HepG2 (cell line): ENCODE measurements around the gene ATP2B2. TPM values are rescaled to one million over a fixed set of nuclear protein-coding genes. Genes with fewer than 3 reads are reported as not detected.

Experiments
- ATAC-seq: fragments of 200-7000 bp; cut with Tn5 transposase; 3 replicates; pipeline ENCODE4 v1.9.1; 2020; ENCODE audit warnings: mild to moderate bottlenecking, moderate library complexity
- BruUV-seq: library from RNA; stranded (reverse); fragments of 400-500 nt; replicated peaks from 2 replicates; lab custom pipeline; 2021; lab: Mats Ljungman, UMichigan
- CTCF ChIA-PET: fragments of 300-600 bp; formaldehyde crosslinking; extraction: SDS; loops from one replicate; lab custom pipeline; 2021; ENCODE audit warnings: low total read pairs, inconsistent platforms, low intra/inter-chr PET ratio; lab: Yijun Ruan, JAX
- POLR2A ChIA-PET: fragments of 350-600 bp; sonication (Branson Sonifier 250); formaldehyde crosslinking; loops from one replicate; lab custom pipeline; 2020; ENCODE audit warnings: antibody characterized with exemption, inconsistent platforms; lab: Yijun Ruan, JAX
- DNase-seq: peaks from one replicate; pipeline ENCODE4 v3.0.0-alpha.2; 2015; ENCODE audit warnings: low spot score
- FAIRE-seq: peaks from 3 replicates; lab custom pipeline; 2011; peaks lifted over from hg19 to GRCh38; lab: Jason Lieb, UNC
- H2AFZ ChIP-seq: one replicate; pipeline ENCODE4 v1.6.1; 2011; ENCODE audit warnings: low read length, inconsistent platforms
- H3K27ac ChIP-seq: fragments of 300-600 bp; 3 replicates; pipeline ENCODE4 v1.8.0; 2011; ENCODE audit warnings: mixed run types, mild to moderate bottlenecking, mixed read lengths, low read length, inconsistent platforms; ENCODE audit not compliant: insufficient read depth; ENCODE audit errors: extremely low read length
- H3K27me3 ChIP-seq, 2 experiments: fragments of 200-600 bp in 1 of 2; 2 replicates in 1 of 2; 3 replicates in 1 of 2; pipeline versions ENCODE4 v1.6.0 to v1.8.0; 2011; ENCODE audit warnings: low read length in 2 of 2, mild to moderate bottlenecking in 2 of 2, moderate library complexity in 2 of 2, inconsistent platforms in 1 of 2; ENCODE audit not compliant: insufficient read depth in 2 of 2, control insufficient read depth in 1 of 2
- H3K36me3 ChIP-seq, 2 experiments: fragments of 200-600 bp in 1 of 2; replicated peaks in 1 of 2; 2 replicates in 1 of 2; 3 replicates in 1 of 2; pipeline versions ENCODE4 v1.5.1 to v1.8.0; 2011; ENCODE audit warnings: low read length in 2 of 2, inconsistent platforms in 1 of 2; ENCODE audit not compliant: insufficient read depth in 2 of 2, control insufficient read depth in 1 of 2
- H3K4me1 ChIP-seq: 2 replicates; pipeline ENCODE4 v1.5.1; 2012; ENCODE audit warnings: low read length, inconsistent platforms; ENCODE audit not compliant: insufficient read depth
- H3K4me2 ChIP-seq: 2 replicates; pipeline ENCODE4 v1.6.0; 2011; ENCODE audit warnings: low read depth, low read length, inconsistent platforms
- H3K4me3 ChIP-seq, 3 experiments: fragments of 200-600 bp in 1 of 3; sonication (generic), shearing (Covaris generic) in 1 of 3; replicated peaks in 1 of 3; 2 replicates each; pipeline ENCODE4 v1.5.1; 2011 to 2016; ENCODE audit warnings: low read length in 3 of 3, inconsistent platforms in 2 of 3, low read depth in 2 of 3, mild to moderate bottlenecking in 2 of 3, control low read depth in 1 of 3, mixed read lengths in 1 of 3; ENCODE audit not compliant: insufficient read depth in 1 of 3
- H3K79me2 ChIP-seq: one replicate; pipeline ENCODE4 v1.6.1; 2011; ENCODE audit warnings: low read length, inconsistent platforms; ENCODE audit not compliant: insufficient read depth
- H3K9ac ChIP-seq: 2 replicates; pipeline ENCODE4 v1.6.0; 2011; ENCODE audit warnings: mild to moderate bottlenecking, low read depth, low read length, inconsistent platforms; ENCODE audit not compliant: insufficient read depth
- H3K9me3 ChIP-seq: 2 replicates; pipeline ENCODE4 v1.5.1; 2012; ENCODE audit warnings: mild to moderate bottlenecking, low read length
- H4K20me1 ChIP-seq: 2 replicates; pipeline ENCODE4 v1.6.0; 2011; ENCODE audit warnings: inconsistent platforms, mild to moderate bottlenecking, low read length, moderate library complexity; ENCODE audit not compliant: insufficient read depth
- BCLAF1 ChIP-seq: fragments of 450-650 bp; IDR thresholded peaks from 2 replicates; pipeline ENCODE4 v1.6.1; 2017; ENCODE audit warnings: mild to moderate bottlenecking
- ELF4 ChIP-seq: sonication (generic); formaldehyde crosslinking; IDR thresholded peaks from 2 replicates; pipeline ENCODE4 v1.5.0; 2020; ENCODE audit warnings: missing genetic modification reagents, mild to moderate bottlenecking, moderate library complexity, borderline replicate concordance
- ISX ChIP-seq: sonication (generic); formaldehyde crosslinking; conservative IDR thresholded peaks from 2 replicates; pipeline ENCODE4 v1.5.0; 2020; ENCODE audit warnings: missing genetic modification reagents
- LCORL ChIP-seq, 2 experiments: fragments of 450-650 bp in 1 of 2; sonication (generic) in 1 of 2; formaldehyde crosslinking in 1 of 2; IDR thresholded peaks; 2 replicates each; pipeline versions ENCODE4 v1.5.0 to v1.6.1; 2017 to 2020; ENCODE audit warnings: antibody characterized with exemption in 1 of 2, missing genetic modification reagents in 1 of 2
- MIER3 ChIP-seq: IDR thresholded peaks from 2 replicates; pipeline ENCODE4 v1.6.1; 2016; ENCODE audit warnings: missing compliant biosample characterization, borderline replicate concordance
- RAD51 ChIP-seq: fragments of 450-650 bp; IDR thresholded peaks from 2 replicates; pipeline ENCODE4 v1.6.1; 2016; ENCODE audit warnings: borderline replicate concordance
- SATB2 ChIP-seq: sonication (generic); formaldehyde crosslinking; IDR thresholded peaks from 2 replicates; pipeline ENCODE4 v1.5.0; 2020; ENCODE audit warnings: missing genetic modification reagents
- SMC3 ChIP-seq: IDR thresholded peaks from 2 replicates; pipeline ENCODE4 v1.6.1; 2011; ENCODE audit warnings: low read length, improper control_type of control experiment
- SP5 ChIP-seq: IDR thresholded peaks from 2 replicates; pipeline ENCODE4 v1.6.1; 2016; ENCODE audit warnings: low read depth, borderline replicate concordance
- SYNCRIP ChIP-seq: fragments of 200-400 bp; formaldehyde crosslinking; IDR thresholded peaks from 2 replicates; pipeline ENCODE4 v1.6.1; 2018; ENCODE audit warnings: mild to moderate bottlenecking, low read depth, low read length; ENCODE audit not compliant: insufficient read depth
- TERF1 ChIP-seq: sonication (generic); formaldehyde crosslinking; IDR thresholded peaks from 2 replicates; pipeline ENCODE4 v1.8.0; 2022; ENCODE audit warnings: mild to moderate bottlenecking, missing genetic modification reagents, moderate library complexity
- ZC3H13 ChIP-seq: sonication (generic); formaldehyde crosslinking; IDR thresholded peaks from 2 replicates; pipeline ENCODE4 v1.8.1; 2023; ENCODE audit warnings: mild to moderate bottlenecking, missing genetic modification reagents, moderate library complexity
- ZNF383 ChIP-seq: sonication (generic); formaldehyde crosslinking; IDR thresholded peaks from 2 replicates; pipeline ENCODE4 v1.4.0; 2020; ENCODE audit warnings: missing genetic modification reagents, mild to moderate bottlenecking, borderline replicate concordance
- ZNF569 ChIP-seq: sonication (generic); formaldehyde crosslinking; IDR thresholded peaks from 2 replicates; pipeline ENCODE4 v1.5.0; 2020; ENCODE audit warnings: mild to moderate bottlenecking, missing genetic modification reagents, moderate library complexity, borderline replicate concordance
- ZNF678 ChIP-seq: sonication (generic); formaldehyde crosslinking; IDR thresholded peaks from 2 replicates; pipeline ENCODE4 v1.4.0; 2020; ENCODE audit warnings: mild to moderate bottlenecking, missing genetic modification reagents
- WGBS: methylation state at CpG from one replicate; pipeline ENCODE4 v1.1.6; 2017; ENCODE audit warnings: low lambda C conversion rate; 5-methylcytosine and 5-hydroxymethylcytosine counted together
- in situ Hi-C: cut with HindIII; loops from 2 replicates; pipeline ENCODE4 v1.10.0; 2017; ENCODE audit warnings: low pct_unique_long_range_greater_than_20kb; ENCODE audit not compliant: extremely low pct_ligation_motif_present
- intact Hi-C: fragments of 100-400 bp; cut with micrococcal nuclease; formaldehyde crosslinking; loops from one replicate; pipeline ENCODE4 v1.10.0; 2022; ENCODE audit not compliant: unreplicated experiment
- polyA plus RNA-seq, 8 experiments: library from polyadenylated mRNA; depleted of rRNA in 3 of 8; stranded (reverse) in 7 of 8; unstranded in 1 of 8; fragments of >200 nt; fragmentation: Illumina TruSeq in 4 of 8; extraction: Trizol in 4 of 8; gene quantifications; 2 replicates each; pipeline versions ENCODE4 v1.2.1 to v1.2.3, GENCODE V29; 2011 to 2016; ENCODE audit warnings: low read depth in 4 of 8, missing spikeins in 1 of 8, mixed read lengths in 1 of 8; ENCODE audit not compliant: insufficient read depth in 1 of 8
- total RNA-seq, 5 experiments: library from RNA; depleted of rRNA; stranded (reverse); fragments of >200 nt; fragmentation: Illumina TruSeq; extraction: Trizol; gene quantifications; 2 replicates each; pipeline ENCODE4 v1.2.3, GENCODE V29; 2016; ENCODE audit warnings: low read depth in 1 of 5
- TF ChIP-seq, protein P1 (sequence below): sonication (generic); formaldehyde crosslinking; IDR thresholded peaks from 2 replicates; pipeline ENCODE4 v1.4.0; 2020; ENCODE audit warnings: missing genetic modification reagents, borderline replicate concordance

The ATP2B2 gene
- total and polyA plus RNA-seq, 2 of the 13 experiments (the other 11 are each of a cell fraction or from before 2014, with no cell fraction given) = 1.5 to 2.3 TPM

DNA sequence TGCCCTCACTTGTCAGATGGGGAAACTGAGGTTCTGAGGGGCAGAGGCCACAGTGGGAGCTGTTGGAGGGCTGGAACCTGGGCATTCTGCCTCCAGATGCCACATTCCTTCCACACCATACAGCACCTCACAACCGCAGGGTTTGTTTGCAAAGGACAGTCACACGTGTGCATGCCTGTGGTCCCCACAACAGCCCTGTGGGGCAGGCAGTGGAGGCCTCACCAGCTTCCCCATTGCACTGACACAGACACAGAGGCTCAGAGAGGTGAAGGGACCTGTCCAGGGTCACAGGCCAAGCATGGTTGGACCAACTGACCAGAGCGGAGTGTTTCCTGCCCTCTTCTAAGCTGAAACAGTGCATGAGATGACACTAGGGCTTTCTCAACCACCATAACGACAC lies 109.3 kb downstream of the ATP2B2 start:
- H3K36me3 ChIP-seq = no peaks in the 10 kb centered on the region
- H3K9me3 ChIP-seq = no peaks in the 10 kb centered on the region
- BruUV-seq = no TSS peak
- ATAC-seq (no peak), FAIRE-seq (no peak), DNase-seq (no peak)
- H3K4me2 ChIP-seq = no peak overlapping the region
- CTCF ChIA-PET = no interaction called here
- no peak overlapping the region for H3K4me3 ChIP-seq
- no peak overlapping the region for H3K9ac ChIP-seq
- H3K27me3 ChIP-seq = peaks cover 0 to 3% of the 10 kb centered on the region in 2 experiments; a peak in 1 of 5 replicates
- H3K79me2 ChIP-seq = no peaks in the 10 kb centered on the region
- no peak overlapping the region for H3K27ac ChIP-seq
- no peak for TF ChIP-seq ZNF569
- no peak for TF ChIP-seq ZNF383 (CRISPR knock-in tag)
- TF ChIP-seq SP5 (CRISPR knock-in tag) = no peak
- TF ChIP-seq SATB2 (CRISPR knock-in tag) = no peak
- TF ChIP-seq SYNCRIP = no peak
- no peak for TF ChIP-seq MIER3 (CRISPR knock-in tag)
- no peak for TF ChIP-seq ZC3H13 (CRISPR knock-in tag)
- TF ChIP-seq SMC3 = no peak
- TF ChIP-seq TERF1 (CRISPR knock-in tag) = no peak
- no peak for TF ChIP-seq ELF4 (CRISPR knock-in tag)
- TF ChIP-seq ISX = no peak
- no peak for TF ChIP-seq BCLAF1
- TF ChIP-seq RAD51 = no peak
- TF ChIP-seq, protein P1, sequence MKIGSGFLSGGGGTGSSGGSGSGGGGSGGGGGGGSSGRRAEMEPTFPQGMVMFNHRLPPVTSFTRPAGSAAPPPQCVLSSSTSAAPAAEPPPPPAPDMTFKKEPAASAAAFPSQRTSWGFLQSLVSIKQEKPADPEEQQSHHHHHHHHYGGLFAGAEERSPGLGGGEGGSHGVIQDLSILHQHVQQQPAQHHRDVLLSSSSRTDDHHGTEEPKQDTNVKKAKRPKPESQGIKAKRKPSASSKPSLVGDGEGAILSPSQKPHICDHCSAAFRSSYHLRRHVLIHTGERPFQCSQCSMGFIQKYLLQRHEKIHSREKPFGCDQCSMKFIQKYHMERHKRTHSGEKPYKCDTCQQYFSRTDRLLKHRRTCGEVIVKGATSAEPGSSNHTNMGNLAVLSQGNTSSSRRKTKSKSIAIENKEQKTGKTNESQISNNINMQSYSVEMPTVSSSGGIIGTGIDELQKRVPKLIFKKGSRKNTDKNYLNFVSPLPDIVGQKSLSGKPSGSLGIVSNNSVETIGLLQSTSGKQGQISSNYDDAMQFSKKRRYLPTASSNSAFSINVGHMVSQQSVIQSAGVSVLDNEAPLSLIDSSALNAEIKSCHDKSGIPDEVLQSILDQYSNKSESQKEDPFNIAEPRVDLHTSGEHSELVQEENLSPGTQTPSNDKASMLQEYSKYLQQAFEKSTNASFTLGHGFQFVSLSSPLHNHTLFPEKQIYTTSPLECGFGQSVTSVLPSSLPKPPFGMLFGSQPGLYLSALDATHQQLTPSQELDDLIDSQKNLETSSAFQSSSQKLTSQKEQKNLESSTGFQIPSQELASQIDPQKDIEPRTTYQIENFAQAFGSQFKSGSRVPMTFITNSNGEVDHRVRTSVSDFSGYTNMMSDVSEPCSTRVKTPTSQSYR (CRISPR knock-in tag) = no peak
- TF ChIP-seq ZNF678 (CRISPR knock-in tag) = no peak
- no peak for TF ChIP-seq LCORL (IDR thresholded peaks at IDR 0.05)
- no peak for TF ChIP-seq LCORL (CRISPR knock-in tag; IDR thresholded peaks at IDR 0.05)
- no peaks in the 10 kb centered on the region for H4K20me1 ChIP-seq
- intact Hi-C loops (no loop called here), in situ Hi-C loops (no loop called here)
- H3K4me1 ChIP-seq = no peaks in the 10 kb centered on the region
- WGBS = 57% methylated on average over 2 of the region's 4 CpGs
- H2AFZ ChIP-seq = no peak overlapping the region
- POLR2A ChIA-PET = no interaction called here
